B cell (primary cell): ENCODE results near the gene MMRN1. TPM values are rescaled to one million over a fixed set of nuclear protein-coding genes. Genes with fewer than 3 reads are reported as not detected.

Experiments used
- ATAC-seq: fragments of 200-7000 bp; cut with Tn5 transposase; one replicate; pipeline ENCODE4 v1.10.0; 2021; ENCODE audit warnings: low read depth, mild to moderate bottlenecking, moderate number of reproducible peaks, moderate library complexity
- CTCF ChIA-PET: fragments of 350-600 bp; sonication (Branson Sonifier 250); formaldehyde crosslinking; loops from one replicate; lab custom pipeline; 2021; ENCODE audit warnings: antibody characterized with exemption, inconsistent platforms; lab: Charles Lee
- POLR2A ChIA-PET: fragments of 350-600 bp; sonication (Branson Sonifier 250); formaldehyde crosslinking; loops from one replicate; lab custom pipeline; 2021; ENCODE audit warnings: antibody characterized with exemption; lab: Charles Lee
- DNase-seq: peaks from one replicate; pipeline ENCODE4 v3.0.0; 2013
- H2AFZ ChIP-seq: 2 replicates; pipeline ENCODE4 v1.6.1; 2012; ENCODE audit warnings: mild to moderate bottlenecking, low read depth, low read length; ENCODE audit not compliant: insufficient read depth, poor library complexity, severe bottlenecking
- H3K27ac ChIP-seq, 2 donors: 1 replicate in 1 of 2; 2 replicates in 1 of 2; pipeline ENCODE4 v1.5.1; 2012 to 2013; ENCODE audit warnings: low read length in 2 of 2, mild to moderate bottlenecking in 2 of 2, moderate library complexity in 1 of 2
- H3K27me3 ChIP-seq, 4 experiments: fragments of 200-600 bp in 1 of 4; sonication (generic) in 1 of 4; replicated peaks in 1 of 4; 1 replicate in 2 of 4; 2 replicates in 2 of 4; pipeline versions ENCODE4 v1.6.1 to v1.7.0; 2013 to 2016; ENCODE audit warnings: low read length in 3 of 4, mild to moderate bottlenecking in 2 of 4, mixed read lengths in 1 of 4, moderate library complexity in 1 of 4; ENCODE audit not compliant: insufficient read depth in 4 of 4, control insufficient read depth in 3 of 4; ENCODE audit errors: control extremely low read depth in 1 of 4
- H3K36me3 ChIP-seq, 2 experiments: replicated peaks in 1 of 2; 1 replicate in 1 of 2; 2 replicates in 1 of 2; pipeline versions ENCODE4 v1.6.1 to v1.7.1; 2013; ENCODE audit warnings: low read length in 1 of 2; ENCODE audit not compliant: insufficient read depth in 2 of 2, control insufficient read depth in 1 of 2; ENCODE audit errors: control extremely low read depth in 1 of 2, extremely low read depth in 1 of 2
- H3K4me1 ChIP-seq, 2 donors: fragments of 200-600 bp in 1 of 2; sonication (generic) in 1 of 2; 1 replicate in 1 of 2; 2 replicates in 1 of 2; pipeline versions ENCODE4 v1.5.1 to v1.6.1; 2013 to 2017; ENCODE audit warnings: low read length in 2 of 2; ENCODE audit not compliant: control insufficient read depth in 2 of 2, insufficient read depth in 2 of 2
- H3K4me2 ChIP-seq: replicated peaks from 2 replicates; pipeline ENCODE3; 2012; ENCODE audit warnings: mild to moderate bottlenecking, low read depth, low read length; ENCODE audit not compliant: poor library complexity, severe bottlenecking
- H3K4me3 ChIP-seq, 5 experiments: fragments of 200-600 bp in 1 of 5; sonication (generic) in 1 of 5; 1 replicate in 3 of 5; 2 replicates in 2 of 5; pipeline versions ENCODE4 v1.5.1 to v1.7.0; 2011 to 2016; ENCODE audit warnings: low read length in 4 of 5, mild to moderate bottlenecking in 4 of 5, low read depth in 2 of 5, control low read depth in 1 of 5, moderate library complexity in 1 of 5; ENCODE audit not compliant: insufficient read depth in 1 of 5; ENCODE audit errors: control extremely low read depth in 1 of 5, extremely low read depth in 1 of 5
- H3K79me2 ChIP-seq: fragments of 200-600 bp; sonication (generic); one replicate; pipeline ENCODE4 v1.6.0; 2016; ENCODE audit warnings: low read length; ENCODE audit not compliant: control insufficient read depth, insufficient read depth
- H3K9ac ChIP-seq: fragments of 200-600 bp; sonication (generic); 2 replicates; pipeline ENCODE4 v1.6.1; 2017; ENCODE audit warnings: mild to moderate bottlenecking, low read length, moderate library complexity
- H3K9me3 ChIP-seq, 3 donors: one replicate each; pipeline versions ENCODE4 v1.6.1 to v1.7.1; 2013; ENCODE audit warnings: low read length in 2 of 3; ENCODE audit not compliant: control insufficient read depth in 2 of 3, insufficient read depth in 1 of 3; ENCODE audit errors: control extremely low read depth in 1 of 3
- H4K20me1 ChIP-seq: 2 replicates; pipeline ENCODE4 v1.6.0; 2012; ENCODE audit warnings: mild to moderate bottlenecking, low read length; ENCODE audit not compliant: insufficient read depth, control insufficient read depth, poor library complexity, severe bottlenecking
- H3K27ac Mint-ChIP-seq: one replicate; pipeline ENCODE4 v1.8.0; 2021; ENCODE audit warnings: mixed read lengths
- H3K27me3 Mint-ChIP-seq: one replicate; pipeline ENCODE4 v1.8.0; 2021; ENCODE audit warnings: mixed read lengths
- H3K4me1 Mint-ChIP-seq: one replicate; pipeline ENCODE4 v1.8.0; 2021; ENCODE audit warnings: mixed read lengths
- H3K4me3 Mint-ChIP-seq: one replicate; pipeline ENCODE4 v1.8.0; 2021; ENCODE audit warnings: mixed read lengths
- H3K9me3 Mint-ChIP-seq: one replicate; pipeline ENCODE4 v1.8.0; 2022; ENCODE audit warnings: mixed read lengths; ENCODE audit not compliant: insufficient read depth
- EZH2 ChIP-seq: IDR thresholded peaks from 2 replicates; pipeline ENCODE4 v1.6.1; 2012; ENCODE audit warnings: borderline replicate concordance, low read depth, mild to moderate bottlenecking, moderate library complexity, low read length; ENCODE audit not compliant: insufficient read depth, poor library complexity, severe bottlenecking
- WGBS: methylation state at CpG from one replicate; pipeline ENCODE4 v1.1.5; 2013; ENCODE audit warnings: missing lambda C conversion rate; ENCODE audit not compliant: insufficient coverage; 5-methylcytosine and 5-hydroxymethylcytosine counted together
- intact Hi-C: fragments of 100-400 bp; cut with micrococcal nuclease; formaldehyde crosslinking; loops from one replicate; pipeline ENCODE4 v1.10.0; 2022
- polyA plus RNA-seq: library from polyadenylated mRNA; depleted of rRNA; stranded (reverse); fragments of >200 nt; gene quantifications from 2 replicates; pipeline ENCODE4 v1.2.3, GENCODE V29; 2012
- total RNA-seq, 2 donors: library from RNA; stranded (reverse); fragments of 120-200 nt in 1 of 2; gene quantifications; 1 replicate in 1 of 2; 2 replicates in 1 of 2; pipeline versions ENCODE4 v1.2.3 to v1.2.4, GENCODE V29; 2013 to 2022

The MMRN1 gene
- total and polyA plus RNA-seq, 2 donors (not counting 1 experiment from before 2014, with no cell fraction given), result 0.33 to 0.49 TPM

- 95% methylated on average over 6 of the region's 13 CpGs for WGBS
- no peak for ATAC-seq
- Histone ChIP-seq H4K20me1 (no peaks in the 10 kb centered on the region), H3K4me2 (no peak overlapping the region), H3K9ac (no peak overlapping the region), H3K4me1 (no peaks in the 10 kb centered on the region), H3K9me3 (no peaks in the 10 kb centered on the region), H3K36me3 (no peaks in the 10 kb centered on the region), H2AFZ (no peak overlapping the region), H3K79me2 (no peaks in the 10 kb centered on the region), H3K4me3 (no peak overlapping the region), H3K27ac (no peak overlapping the region), H3K27me3 (peaks cover 0 to 5% (median 0%) of the 10 kb centered on the region in 4 experiments)
- H3K9me3 Mint-ChIP-seq, result no peaks in the 10 kb centered on the region
- H3K4me1 Mint-ChIP-seq, result no peaks in the 10 kb centered on the region
- ChIA-PET CTCF (no interaction called here), POLR2A (no interaction called here)
- intact Hi-C loops, result no loop called here
- no peaks in the 10 kb centered on the region for H3K27me3 Mint-ChIP-seq
- no peak for TF ChIP-seq EZH2
- no peak overlapping the region for H3K27ac Mint-ChIP-seq
- no peak overlapping the region for H3K4me3 Mint-ChIP-seq
- no peak for DNase-seq
These were observed 60.4 kb downstream of the MMRN1 start for GRCh38 chr4:89954906-89955695.

- Histone ChIP-seq H2AFZ (peak overlapping the region; percentile 28), H3K79me2 (no peaks in the 10 kb centered on the region), H3K9ac (no peak overlapping the region), H3K27me3 (peaks cover 0 to 5% (median 0%) of the 10 kb centered on the region in 4 experiments), H3K4me3 (no peak overlapping the region), H3K27ac (no peak overlapping the region), H3K36me3 (no peaks in the 10 kb centered on the region), H3K9me3 (no peaks in the 10 kb centered on the region), H3K4me1 (no peaks in the 10 kb centered on the region), H3K4me2 (no peak overlapping the region), H4K20me1 (no peaks in the 10 kb centered on the region)
- no peaks in the 10 kb centered on the region for H3K27me3 Mint-ChIP-seq
- ChIA-PET CTCF (no interaction called here), POLR2A (no interaction called here)
- no peak overlapping the region for H3K27ac Mint-ChIP-seq
- no peaks in the 10 kb centered on the region for H3K4me1 Mint-ChIP-seq
- no peak for TF ChIP-seq EZH2
- WGBS, result no CpG with 5 or more reads among the region's 4 CpGs
- H3K4me3 Mint-ChIP-seq, result no peak overlapping the region
- intact Hi-C loops, result no loop called here
- H3K9me3 Mint-ChIP-seq, result no peaks in the 10 kb centered on the region
- ATAC-seq (no peak), DNase-seq (no peak)
These were observed 62.6 kb downstream of the MMRN1 start for GRCh38 chr4:89957046-89957926.
